ENCODE measurements around the gene IPMK.
A peak's percentile ranks its signal among the peaks of the same experiment; 100 is the strongest.
"Not testable (repeated sequence)": the region's sequence is repeated elsewhere in the genome, so short reads cannot be mapped to it uniquely, and the experiment has no call there.

Gene IPMK

DNA sequence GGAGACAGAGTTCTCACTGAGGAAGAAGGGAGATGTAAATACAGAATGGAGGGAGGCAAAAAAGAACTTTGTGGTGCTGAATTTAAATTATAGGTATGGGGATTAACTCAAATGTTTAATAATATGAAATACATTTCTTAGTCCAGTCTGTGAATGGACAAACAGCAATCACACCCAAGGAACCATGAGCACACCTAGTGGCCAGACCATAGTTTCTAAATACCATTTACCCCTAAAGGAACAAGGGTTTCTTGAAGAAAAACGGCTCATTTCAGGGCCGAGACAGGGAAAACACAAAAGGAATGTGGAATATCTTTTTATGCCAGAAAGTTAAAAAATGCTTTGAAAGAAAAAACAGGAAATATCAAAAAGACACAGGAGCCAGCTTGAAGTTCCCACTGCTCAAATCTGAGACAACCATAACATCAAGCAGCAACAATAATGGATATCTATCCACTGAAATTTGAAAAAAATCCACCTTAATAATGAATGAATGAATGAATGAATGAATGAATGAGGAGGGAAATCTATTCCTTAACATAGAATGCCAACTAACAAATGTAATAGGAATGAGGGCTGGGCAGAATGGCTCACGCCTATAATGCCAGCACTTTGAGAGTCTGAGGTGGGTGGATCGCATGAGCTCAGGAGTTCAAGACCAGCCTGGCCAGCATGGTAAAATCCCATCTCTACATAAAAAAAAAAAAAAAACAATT lies 8.6 kb downstream of the IPMK start:
- TF ChIP-seq, protein P1, sequence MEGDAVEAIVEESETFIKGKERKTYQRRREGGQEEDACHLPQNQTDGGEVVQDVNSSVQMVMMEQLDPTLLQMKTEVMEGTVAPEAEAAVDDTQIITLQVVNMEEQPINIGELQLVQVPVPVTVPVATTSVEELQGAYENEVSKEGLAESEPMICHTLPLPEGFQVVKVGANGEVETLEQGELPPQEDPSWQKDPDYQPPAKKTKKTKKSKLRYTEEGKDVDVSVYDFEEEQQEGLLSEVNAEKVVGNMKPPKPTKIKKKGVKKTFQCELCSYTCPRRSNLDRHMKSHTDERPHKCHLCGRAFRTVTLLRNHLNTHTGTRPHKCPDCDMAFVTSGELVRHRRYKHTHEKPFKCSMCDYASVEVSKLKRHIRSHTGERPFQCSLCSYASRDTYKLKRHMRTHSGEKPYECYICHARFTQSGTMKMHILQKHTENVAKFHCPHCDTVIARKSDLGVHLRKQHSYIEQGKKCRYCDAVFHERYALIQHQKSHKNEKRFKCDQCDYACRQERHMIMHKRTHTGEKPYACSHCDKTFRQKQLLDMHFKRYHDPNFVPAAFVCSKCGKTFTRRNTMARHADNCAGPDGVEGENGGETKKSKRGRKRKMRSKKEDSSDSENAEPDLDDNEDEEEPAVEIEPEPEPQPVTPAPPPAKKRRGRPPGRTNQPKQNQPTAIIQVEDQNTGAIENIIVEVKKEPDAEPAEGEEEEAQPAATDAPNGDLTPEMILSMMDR (conservative IDR thresholded peaks at IDR 0.05): peak; percentile 53
- no peak for TF ChIP-seq ZFX (IDR thresholded peaks at IDR 0.05)
- no peak overlapping the region for H3K27ac ChIP-seq

DNA sequence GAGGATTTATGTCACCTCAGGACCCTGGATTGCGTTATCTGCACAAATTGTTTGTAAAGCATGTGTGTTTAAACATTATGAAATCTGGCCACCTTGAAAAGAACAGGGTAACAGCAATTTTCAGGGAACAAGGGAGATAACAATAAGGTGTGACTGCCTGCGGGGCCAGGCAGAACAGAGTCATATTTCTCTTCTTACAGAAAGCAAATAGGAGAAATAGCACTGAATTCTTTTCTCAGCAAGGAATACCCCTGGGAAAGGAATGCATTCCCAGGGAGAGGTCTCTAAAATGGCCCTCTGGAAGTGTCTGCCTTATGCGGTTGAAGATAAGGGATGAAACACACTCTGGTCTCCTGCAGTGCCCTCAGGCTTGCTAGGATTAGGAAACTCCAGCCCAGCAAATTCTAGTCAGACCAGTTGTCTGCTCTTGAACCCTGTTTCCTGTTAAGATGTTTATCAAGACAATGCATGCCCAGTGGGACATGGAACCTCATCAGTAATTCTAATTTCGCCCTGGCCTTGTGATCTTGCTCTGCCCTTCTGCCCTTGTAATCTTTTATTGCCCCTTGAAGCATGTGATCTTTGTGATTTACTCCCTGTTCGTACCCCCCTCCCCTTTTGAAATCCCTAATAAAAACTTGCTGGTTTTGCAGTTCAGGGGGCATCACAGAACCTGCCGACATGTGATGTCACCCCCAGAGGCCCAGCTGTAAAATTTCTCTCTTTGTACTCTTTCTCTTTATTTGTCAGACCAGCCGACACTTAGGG lies 11.5 kb downstream of the IPMK start:
- H3K27ac ChIP-seq: not testable (repeated sequence)

DNA sequence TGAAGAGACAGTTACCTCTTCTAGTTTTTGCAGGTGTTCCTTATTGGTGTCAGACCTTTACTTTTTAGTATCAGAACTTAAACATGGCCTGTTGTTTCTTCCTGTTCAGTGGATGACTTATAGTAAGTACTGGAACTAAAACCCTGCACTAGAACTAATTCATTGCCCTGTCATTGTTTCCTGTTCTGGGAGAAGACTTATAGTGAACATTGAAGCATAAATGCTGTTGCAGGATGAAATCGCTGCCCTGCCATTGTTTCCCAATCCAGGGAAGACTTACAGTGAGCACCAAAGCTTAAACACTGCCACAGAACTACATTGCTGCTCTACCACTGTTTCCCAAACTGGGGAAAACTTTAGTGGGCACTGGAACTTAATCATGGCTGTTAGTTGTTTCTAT lies 13.1 kb downstream of the IPMK start:
- TF ChIP-seq ZFX (IDR thresholded peaks at IDR 0.05): no peak
- TF ChIP-seq, protein P1 (conservative IDR thresholded peaks at IDR 0.05): no peak
- no peak overlapping the region for H3K27ac ChIP-seq

DNA sequence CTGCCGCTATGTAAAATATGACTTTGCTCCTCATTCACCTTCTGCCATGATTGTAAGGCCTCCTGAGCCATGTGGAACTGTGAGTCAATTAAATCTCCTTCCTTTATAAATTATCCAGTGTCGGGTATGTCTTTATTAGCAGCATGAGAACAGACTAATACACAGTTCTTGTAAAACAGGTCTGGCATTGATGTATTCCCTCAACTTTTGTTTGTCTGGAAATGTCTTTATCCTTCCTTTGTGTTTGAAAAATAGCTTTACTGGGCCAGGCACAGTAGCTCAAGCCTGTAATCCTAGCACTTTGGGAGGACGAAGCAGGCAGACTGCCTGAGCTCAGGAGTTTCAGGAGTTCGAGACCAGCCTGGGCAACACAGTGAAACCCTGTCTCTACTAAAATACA lies 14.5 kb downstream of the IPMK start:
- no peak overlapping the region for H3K27ac ChIP-seq
- TF ChIP-seq, protein P1 (conservative IDR thresholded peaks at IDR 0.05): no peak
- TF ChIP-seq ZFX (IDR thresholded peaks at IDR 0.05): no peak

DNA sequence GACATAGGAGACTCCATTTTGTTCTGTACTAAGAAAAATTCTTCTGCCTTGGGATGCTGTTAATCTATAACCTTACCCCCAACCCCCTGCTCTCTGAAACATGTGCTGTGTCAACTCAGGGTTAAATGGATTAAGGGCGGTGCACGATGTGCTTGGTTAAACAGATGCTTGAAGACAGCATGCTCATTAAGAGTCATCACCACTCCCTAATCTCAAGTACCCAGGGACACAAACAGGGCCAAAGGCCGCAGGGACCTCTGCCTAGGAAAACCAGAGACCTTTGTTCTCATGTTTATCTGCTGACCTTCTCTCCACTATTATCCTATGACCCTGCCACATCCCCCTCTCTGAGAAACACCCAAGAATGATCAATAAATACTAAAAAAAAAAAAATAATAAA lies 23.0 kb downstream of the IPMK start:
- not testable (repeated sequence) for H3K27ac ChIP-seq

DNA sequence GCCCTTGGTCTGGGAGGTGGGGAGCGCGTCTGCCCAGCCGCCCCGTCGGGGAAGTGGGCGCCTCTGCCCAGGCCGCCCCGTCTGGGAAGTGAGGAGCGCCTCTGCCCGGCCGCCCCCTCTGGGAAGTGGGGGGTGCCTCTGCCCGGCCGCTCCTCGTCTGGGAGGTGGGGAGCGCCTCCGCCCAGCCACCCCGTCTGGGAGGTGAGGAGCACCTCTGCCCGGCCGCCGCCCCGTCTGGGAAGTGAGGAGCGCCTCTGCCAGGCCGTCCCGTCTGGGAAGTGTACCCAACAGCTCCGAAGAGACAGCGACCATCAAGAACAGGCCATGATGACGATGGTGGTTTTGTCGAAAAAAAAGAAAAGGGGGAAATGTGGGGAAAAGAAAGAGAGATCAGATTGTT lies 23.5 kb downstream of the IPMK start:
- H3K27ac ChIP-seq: not testable (repeated sequence)

DNA sequence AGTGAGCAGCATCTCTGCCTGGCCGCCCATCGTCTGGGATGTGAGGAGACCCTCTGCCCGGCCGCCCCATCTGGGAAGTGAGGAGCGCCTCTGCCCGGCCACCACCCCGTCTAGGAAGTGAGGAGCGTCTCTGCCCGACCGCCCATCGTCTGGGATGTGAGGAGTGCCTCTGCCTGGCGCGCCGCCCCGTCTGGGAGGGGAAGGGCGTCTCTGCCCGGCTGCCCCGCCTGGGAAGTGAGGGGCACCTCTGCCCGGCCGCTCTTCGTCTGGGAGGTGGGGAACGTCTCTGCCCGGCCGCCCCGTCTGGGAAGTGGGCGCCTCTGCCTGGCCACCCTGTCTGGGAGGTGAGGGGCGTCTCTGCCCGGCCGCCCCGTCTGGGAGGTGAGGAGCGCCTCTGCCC lies 23.9 kb downstream of the IPMK start:
- not testable (repeated sequence) for H3K27ac ChIP-seq

DNA sequence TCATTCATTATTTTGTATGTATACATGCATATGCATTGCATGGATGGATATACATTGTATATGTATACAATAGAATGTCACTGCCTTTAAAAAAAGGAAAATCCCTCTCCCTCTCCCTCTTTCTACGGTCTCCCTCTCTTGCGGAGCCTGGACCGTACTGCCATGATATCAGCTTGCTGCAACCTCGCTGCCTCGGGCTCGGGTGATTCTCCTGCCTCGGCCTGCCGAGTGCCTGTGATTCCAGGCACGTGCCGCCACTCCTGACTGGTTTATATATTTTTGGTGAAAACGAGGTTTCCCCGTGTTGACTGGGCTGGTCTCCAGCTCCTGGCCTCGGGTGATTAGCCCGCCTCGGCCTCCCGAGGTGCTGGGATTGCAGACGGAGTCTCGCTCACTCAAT lies 24.4 kb downstream of the IPMK start:
- H3K27ac ChIP-seq: no peak overlapping the region
- no peak for TF ChIP-seq ZFX (IDR thresholded peaks at IDR 0.05)
- TF ChIP-seq, protein P1 (conservative IDR thresholded peaks at IDR 0.05): no peak

DNA sequence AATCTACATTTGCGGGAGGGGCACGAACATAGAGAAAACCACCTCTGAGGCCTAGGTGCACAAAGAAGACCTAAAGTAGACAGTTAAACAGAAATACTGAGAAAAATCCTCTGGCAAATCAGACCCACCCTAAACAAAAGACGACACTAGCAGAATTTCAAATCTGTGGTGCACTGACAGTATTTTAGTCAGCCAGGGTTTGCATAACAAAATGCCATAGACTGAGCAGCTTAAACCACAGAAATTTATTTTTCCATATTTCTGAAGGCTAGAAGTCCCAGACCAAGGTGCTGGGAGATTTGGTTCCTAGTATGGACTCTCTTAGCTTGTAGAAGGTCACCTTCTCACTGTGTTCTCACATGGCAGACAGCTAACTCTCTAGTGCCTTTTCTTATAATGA lies 26.3 kb downstream of the IPMK start:
- no peak overlapping the region for H3K27ac ChIP-seq
- TF ChIP-seq ZFX (IDR thresholded peaks at IDR 0.05): no peak
- TF ChIP-seq, protein P1 (conservative IDR thresholded peaks at IDR 0.05): no peak

Data from C4-2B (cell line).